ENCODE results near the gene PUSL1.

PUSL1 gene

DNA sequence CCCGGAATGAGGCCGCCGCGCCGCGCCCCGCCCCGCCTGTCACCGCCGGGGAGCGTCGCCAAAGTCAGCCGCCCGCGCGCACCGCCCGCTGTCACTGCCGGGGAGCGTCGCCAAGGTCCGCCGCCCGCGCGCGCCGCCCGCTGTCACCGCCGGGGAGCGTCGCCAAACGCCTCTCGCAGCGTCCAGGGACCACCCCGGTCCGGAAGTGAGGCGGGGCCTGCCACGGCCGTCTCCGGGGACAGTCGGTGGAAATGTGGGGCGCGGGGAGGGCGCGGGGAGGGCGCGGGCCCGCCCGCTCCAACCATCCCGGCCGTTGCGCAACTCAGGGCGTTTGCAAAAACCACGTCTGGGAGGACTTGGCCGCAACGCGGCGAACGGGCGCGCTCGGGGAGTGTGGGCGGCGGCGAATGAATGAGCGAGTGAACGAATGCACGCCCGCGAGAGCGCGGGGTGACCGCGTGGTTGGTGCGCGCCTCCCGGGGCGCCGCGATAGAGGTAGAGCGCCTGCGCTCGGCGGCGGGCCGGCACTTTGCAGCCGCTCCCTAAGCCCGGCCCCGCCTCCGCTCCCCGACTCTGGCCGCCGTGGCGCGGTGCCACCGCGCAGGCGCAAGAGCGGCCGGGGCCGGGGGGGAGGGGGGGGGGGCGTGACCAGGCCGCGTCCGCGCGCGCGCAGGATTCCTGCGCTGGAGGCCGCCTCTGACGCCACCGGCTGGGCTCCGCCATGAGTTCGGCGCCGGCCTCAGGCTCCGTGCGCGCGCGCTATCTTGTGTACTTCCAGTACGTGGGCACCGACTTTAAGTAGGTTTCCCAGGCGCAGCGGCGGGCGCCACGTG lies at the start of gene PUSL1, which contains the start of gene ACAP3:
TSS of gene PUSL1 (plus strand) at position 675 of the 833 bp plus-strand sequence. CDS start at position 722, 47 bp downstream.
TSS of gene ACAP3 (minus strand) at position 8 of the 833 bp plus-strand sequence. CDS start 115 bp downstream, outside the sequence.
- peaks cover 42% of the 10 kb centered on the region for H3K36me3 ChIP-seq (ENCODE audit: insufficient read depth, insufficient read length, low read length)
- peak within 1 kb of the TSS; percentile 92 for H3K9ac ChIP-seq (ENCODE audit: insufficient read length, low read depth)
- peaks cover 18% of the 10 kb centered on the region for H3K4me1 ChIP-seq (ENCODE audit: insufficient read depth, insufficient read length)
- peak within 1 kb of the TSS; percentile 72 for H3K4me3 ChIP-seq (ENCODE audit: insufficient read length, low read depth)
- H3K9me3 ChIP-seq (ENCODE audit: insufficient read depth, low read length): no peaks in the 10 kb centered on the region
- no peak for TF ChIP-seq ZNF274 (IDR thresholded peaks at IDR 0.05; ENCODE audit: low read depth, low read length)
- TF ChIP-seq SUZ12 (IDR thresholded peaks at IDR 0.05; ENCODE audit: extremely low read depth, insufficient read depth, insufficient read length): no peak
- TF ChIP-seq YY1 (IDR thresholded peaks at IDR 0.05; ENCODE audit: insufficient read depth, insufficient read length): no peak
- peak; percentile 71 for DNase-seq (ENCODE audit: low read depth, low spot score)
- no peaks in the 10 kb centered on the region for H3K27me3 ChIP-seq (ENCODE audit: insufficient read depth, insufficient read length)

DNA sequence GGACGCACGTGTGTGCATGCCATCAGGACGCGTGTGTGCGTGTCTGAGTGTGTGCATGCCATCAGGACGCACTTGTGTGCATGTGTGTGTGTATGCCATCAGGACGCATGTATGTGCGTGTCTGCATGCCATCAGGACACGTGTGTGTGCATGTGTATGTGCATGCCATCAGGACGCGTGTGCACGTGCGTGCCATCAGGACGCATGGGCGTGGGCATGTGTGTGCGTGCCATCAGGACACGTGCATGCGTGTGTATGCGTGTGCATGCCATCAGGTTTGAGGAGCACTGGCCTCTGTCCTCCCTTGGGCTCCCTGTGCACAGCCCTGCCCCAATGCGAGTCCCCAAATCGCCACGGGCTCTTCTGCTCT lies 49.3 kb upstream of the PUSL1 start:
- no peak for DNase-seq (ENCODE audit: low read depth, low spot score)
- H3K4me1 ChIP-seq (ENCODE audit: insufficient read depth, insufficient read length): peaks cover 22% of the 10 kb centered on the region
- H3K36me3 ChIP-seq (ENCODE audit: insufficient read depth, insufficient read length, low read length): peaks cover 86% of the 10 kb centered on the region
- H3K9me3 ChIP-seq (ENCODE audit: insufficient read depth, low read length): no peaks in the 10 kb centered on the region
- H3K9ac ChIP-seq (ENCODE audit: insufficient read length, low read depth): no peak overlapping the region
- no peak overlapping the region for H3K4me3 ChIP-seq (ENCODE audit: insufficient read length, low read depth)
- TF ChIP-seq SUZ12 (IDR thresholded peaks at IDR 0.05; ENCODE audit: extremely low read depth, insufficient read depth, insufficient read length) (no peak), ZNF274 (IDR thresholded peaks at IDR 0.05; ENCODE audit: low read depth, low read length) (no peak), YY1 (IDR thresholded peaks at IDR 0.05; ENCODE audit: insufficient read depth, insufficient read length) (no peak)
- H3K27me3 ChIP-seq (ENCODE audit: insufficient read depth, insufficient read length): no peaks in the 10 kb centered on the region

- TF ChIP-seq YY1 (IDR thresholded peaks at IDR 0.05; ENCODE audit: insufficient read depth, insufficient read length): no peak
- no peak for TF ChIP-seq ZNF274 (IDR thresholded peaks at IDR 0.05; ENCODE audit: low read depth, low read length)
- no peak for TF ChIP-seq SUZ12 (IDR thresholded peaks at IDR 0.05; ENCODE audit: extremely low read depth, insufficient read depth, insufficient read length)
- no peak for DNase-seq (ENCODE audit: low read depth, low spot score)
- Histone ChIP-seq H3K4me1 (ENCODE audit: insufficient read depth, insufficient read length) (peaks cover 22% of the 10 kb centered on the region), H3K9me3 (ENCODE audit: insufficient read depth, low read length) (no peaks in the 10 kb centered on the region), H3K4me3 (ENCODE audit: insufficient read length, low read depth) (no peak overlapping the region), H3K27me3 (ENCODE audit: insufficient read depth, insufficient read length) (no peaks in the 10 kb centered on the region), H3K36me3 (ENCODE audit: insufficient read depth, insufficient read length, low read length) (peaks cover 85% of the 10 kb centered on the region), H3K9ac (ENCODE audit: insufficient read length, low read depth) (no peak overlapping the region)
Measured at GRCh38 chr1:1259540-1259939, 48.9 kb upstream of the PUSL1 start.

GRCh38 chr1:1259951-1260600 lies 48.3 kb upstream of the PUSL1 start:
- DNase-seq (ENCODE audit: low read depth, low spot score): no peak
- Histone ChIP-seq H3K4me1 (ENCODE audit: insufficient read depth, insufficient read length) (peaks cover 20% of the 10 kb centered on the region), H3K9me3 (ENCODE audit: insufficient read depth, low read length) (no peaks in the 10 kb centered on the region), H3K9ac (ENCODE audit: insufficient read length, low read depth) (no peak overlapping the region), H3K36me3 (ENCODE audit: insufficient read depth, insufficient read length, low read length) (peaks cover 85% of the 10 kb centered on the region), H3K27me3 (ENCODE audit: insufficient read depth, insufficient read length) (no peaks in the 10 kb centered on the region), H3K4me3 (ENCODE audit: insufficient read length, low read depth) (no peak overlapping the region)
- no peak for TF ChIP-seq SUZ12 (IDR thresholded peaks at IDR 0.05; ENCODE audit: extremely low read depth, insufficient read depth, insufficient read length)
- TF ChIP-seq YY1 (IDR thresholded peaks at IDR 0.05; ENCODE audit: insufficient read depth, insufficient read length): no peak
- TF ChIP-seq ZNF274 (IDR thresholded peaks at IDR 0.05; ENCODE audit: low read depth, low read length): no peak

- peaks cover 85% of the 10 kb centered on the region for H3K36me3 ChIP-seq (ENCODE audit: insufficient read depth, insufficient read length, low read length)
- TF ChIP-seq YY1 (IDR thresholded peaks at IDR 0.05; ENCODE audit: insufficient read depth, insufficient read length): no peak
- no peak for TF ChIP-seq SUZ12 (IDR thresholded peaks at IDR 0.05; ENCODE audit: extremely low read depth, insufficient read depth, insufficient read length)
- TF ChIP-seq ZNF274 (IDR thresholded peaks at IDR 0.05; ENCODE audit: low read depth, low read length): no peak
- no peak overlapping the region for H3K4me3 ChIP-seq (ENCODE audit: insufficient read length, low read depth)
- DNase-seq (ENCODE audit: low read depth, low spot score): no peak
- no peaks in the 10 kb centered on the region for H3K9me3 ChIP-seq (ENCODE audit: insufficient read depth, low read length)
- no peaks in the 10 kb centered on the region for H3K27me3 ChIP-seq (ENCODE audit: insufficient read depth, insufficient read length)
- H3K4me1 ChIP-seq (ENCODE audit: insufficient read depth, insufficient read length): peaks cover 17% of the 10 kb centered on the region
- peak overlapping the region; percentile 50 for H3K9ac ChIP-seq (ENCODE audit: insufficient read length, low read depth)
Measured at GRCh38 chr1:1260843-1261560, 47.4 kb upstream of the PUSL1 start.

GRCh38 chr1:1262071-1262470 lies 46.3 kb upstream of the PUSL1 start:
- Histone ChIP-seq H3K9ac (ENCODE audit: insufficient read length, low read depth) (no peak overlapping the region), H3K9me3 (ENCODE audit: insufficient read depth, low read length) (no peaks in the 10 kb centered on the region), H3K4me3 (ENCODE audit: insufficient read length, low read depth) (no peak overlapping the region), H3K27me3 (ENCODE audit: insufficient read depth, insufficient read length) (no peaks in the 10 kb centered on the region), H3K4me1 (ENCODE audit: insufficient read depth, insufficient read length) (peaks cover 15% of the 10 kb centered on the region), H3K36me3 (ENCODE audit: insufficient read depth, insufficient read length, low read length) (peaks cover 80% of the 10 kb centered on the region)
- DNase-seq (ENCODE audit: low read depth, low spot score): no peak
- TF ChIP-seq SUZ12 (IDR thresholded peaks at IDR 0.05; ENCODE audit: extremely low read depth, insufficient read depth, insufficient read length) (no peak), ZNF274 (IDR thresholded peaks at IDR 0.05; ENCODE audit: low read depth, low read length) (no peak), YY1 (IDR thresholded peaks at IDR 0.05; ENCODE audit: insufficient read depth, insufficient read length) (no peak)
